K562 (cell line): ENCODE measurements around the gene SCYL1. TPM values are rescaled to one million over a fixed set of nuclear protein-coding genes. Genes with fewer than 3 reads are reported as not detected.

ENCODE experiments used
- FOXP1 ChIP-seq: sonication (generic); formaldehyde crosslinking; IDR thresholded peaks from 2 replicates; pipeline ENCODE4 v1.8.0; 2022; ENCODE audit warnings: mild to moderate bottlenecking, missing genetic modification reagents
- GABPA ChIP-seq: fragments of 200-800 bp; sonication (Bioruptor generic); conservative IDR thresholded peaks from 2 replicates; pipeline ENCODE4 v1.6.1; 2016; ENCODE audit warnings: low read depth, missing genetic modification characterization, missing compliant biosample characterization
- KAT2B ChIP-seq: IDR thresholded peaks from one replicate; pipeline ENCODE4 v1.6.1; 2012; ENCODE audit warnings: low read depth, mild to moderate bottlenecking, control low read depth, inconsistent platforms, low read length, moderate library complexity
- NBN ChIP-seq: fragments of 450-650 bp; IDR thresholded peaks from 2 replicates; pipeline ENCODE4 v1.6.1; 2016; ENCODE audit warnings: low read depth, mild to moderate bottlenecking
- POLR2AphosphoS2 ChIP-seq: IDR thresholded peaks from 2 replicates; pipeline ENCODE4 v1.6.1; 2012; ENCODE audit warnings: low read length, improper control_type of control experiment
- PTRF ChIP-seq: fragments of 450-650 bp; IDR thresholded peaks from 2 replicates; pipeline ENCODE4 v1.6.1; 2016; ENCODE audit warnings: mild to moderate bottlenecking, missing genetic modification characterization, missing compliant biosample characterization
- RFX7 ChIP-seq: fragments of 250-450 bp; sonication (Bioruptor Pico); IDR thresholded peaks from 2 replicates; pipeline ENCODE4 v1.5.1; 2021; ENCODE audit warnings: mild to moderate bottlenecking
- SP2 ChIP-seq: IDR thresholded peaks from 2 replicates; pipeline ENCODE4 v1.6.1; 2011; ENCODE audit warnings: mild to moderate bottlenecking, low read depth, low read length, moderate library complexity; ENCODE audit not compliant: poor library complexity, severe bottlenecking; ENCODE audit errors: extremely low read depth
- SRF ChIP-seq, 2 experiments: fragments of 250-450, 450-650 bp in 1 of 2; sonication (Bioruptor Pico) in 1 of 2; sonication (generic) in 1 of 2; formaldehyde crosslinking; IDR thresholded peaks; 2 replicates each; pipeline versions ENCODE4 v1.5.0 to v1.5.1; 2020 to 2022; ENCODE audit warnings: mild to moderate bottlenecking in 1 of 2, missing genetic modification reagents in 1 of 2
- ZNF184 ChIP-seq: sonication (generic); formaldehyde crosslinking; IDR thresholded peaks from 2 replicates; pipeline ENCODE4 v1.5.0; 2020; ENCODE audit warnings: missing genetic modification reagents
- ZNF57 ChIP-seq: fragments of 450-650 bp; formaldehyde crosslinking; IDR thresholded peaks from 2 replicates; pipeline ENCODE4 v1.4.0; 2020; ENCODE audit warnings: mild to moderate bottlenecking, moderate library complexity
- polyA plus RNA-seq, 8 experiments: library from polyadenylated mRNA; depleted of rRNA in 4 of 8; stranded (reverse) in 5 of 8; unstranded in 3 of 8; fragments of >200 nt; fragmentation: Nextera tagmentation in 2 of 8; fragmentation: Illumina TruSeq in 1 of 8; extraction: Ambion mirVana in 2 of 8; extraction: Trizol in 1 of 8; gene quantifications; 2 replicates each; pipeline versions ENCODE4 v1.2.1 to v1.2.3, GENCODE V29; 2011 to 2014; ENCODE audit warnings: inconsistent platforms in 1 of 8, missing spikeins in 1 of 8
- total RNA-seq, 7 experiments: library from RNA; depleted of rRNA in 6 of 7; stranded (reverse); fragments of >200 nt in 6 of 7; fragmentation: Illumina TruSeq in 2 of 7; extraction: Trizol in 2 of 7; gene quantifications; 2 replicates each; pipeline versions ENCODE4 v1.2.1 to v1.2.3, GENCODE V29; 2011 to 2021; ENCODE audit warnings: low replicate concordance in 1 of 7
- TF ChIP-seq, protein P1 (sequence below): fragments of 450-650 bp; IDR thresholded peaks from 2 replicates; pipeline ENCODE4 v1.6.1; 2016; ENCODE audit warnings: low read depth
- TF ChIP-seq, protein P2 (sequence below): IDR thresholded peaks from 2 replicates; pipeline ENCODE4 v1.6.1; 2016; ENCODE audit warnings: missing genetic modification characterization, missing compliant biosample characterization

SCYL1 gene
- total and polyA plus RNA-seq, 9 of the 15 experiments (the other 6 are each of a cell fraction or from before 2014, with no cell fraction given), result 1.9 to 145 (median 57.6) TPM

DNA sequence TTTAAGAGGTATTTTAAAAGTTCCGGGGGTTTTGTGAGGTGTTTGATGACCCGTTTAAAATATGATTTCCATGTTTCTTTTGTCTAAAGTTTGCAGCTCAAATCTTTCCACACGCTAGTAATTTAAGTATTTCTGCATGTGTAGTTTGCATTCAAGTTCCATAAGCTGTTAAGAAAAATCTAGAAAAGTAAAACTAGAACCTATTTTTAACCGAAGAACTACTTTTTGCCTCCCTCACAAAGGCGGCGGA lies 26.2 kb upstream of the SCYL1 start (continued):
- TF ChIP-seq, protein P1, sequence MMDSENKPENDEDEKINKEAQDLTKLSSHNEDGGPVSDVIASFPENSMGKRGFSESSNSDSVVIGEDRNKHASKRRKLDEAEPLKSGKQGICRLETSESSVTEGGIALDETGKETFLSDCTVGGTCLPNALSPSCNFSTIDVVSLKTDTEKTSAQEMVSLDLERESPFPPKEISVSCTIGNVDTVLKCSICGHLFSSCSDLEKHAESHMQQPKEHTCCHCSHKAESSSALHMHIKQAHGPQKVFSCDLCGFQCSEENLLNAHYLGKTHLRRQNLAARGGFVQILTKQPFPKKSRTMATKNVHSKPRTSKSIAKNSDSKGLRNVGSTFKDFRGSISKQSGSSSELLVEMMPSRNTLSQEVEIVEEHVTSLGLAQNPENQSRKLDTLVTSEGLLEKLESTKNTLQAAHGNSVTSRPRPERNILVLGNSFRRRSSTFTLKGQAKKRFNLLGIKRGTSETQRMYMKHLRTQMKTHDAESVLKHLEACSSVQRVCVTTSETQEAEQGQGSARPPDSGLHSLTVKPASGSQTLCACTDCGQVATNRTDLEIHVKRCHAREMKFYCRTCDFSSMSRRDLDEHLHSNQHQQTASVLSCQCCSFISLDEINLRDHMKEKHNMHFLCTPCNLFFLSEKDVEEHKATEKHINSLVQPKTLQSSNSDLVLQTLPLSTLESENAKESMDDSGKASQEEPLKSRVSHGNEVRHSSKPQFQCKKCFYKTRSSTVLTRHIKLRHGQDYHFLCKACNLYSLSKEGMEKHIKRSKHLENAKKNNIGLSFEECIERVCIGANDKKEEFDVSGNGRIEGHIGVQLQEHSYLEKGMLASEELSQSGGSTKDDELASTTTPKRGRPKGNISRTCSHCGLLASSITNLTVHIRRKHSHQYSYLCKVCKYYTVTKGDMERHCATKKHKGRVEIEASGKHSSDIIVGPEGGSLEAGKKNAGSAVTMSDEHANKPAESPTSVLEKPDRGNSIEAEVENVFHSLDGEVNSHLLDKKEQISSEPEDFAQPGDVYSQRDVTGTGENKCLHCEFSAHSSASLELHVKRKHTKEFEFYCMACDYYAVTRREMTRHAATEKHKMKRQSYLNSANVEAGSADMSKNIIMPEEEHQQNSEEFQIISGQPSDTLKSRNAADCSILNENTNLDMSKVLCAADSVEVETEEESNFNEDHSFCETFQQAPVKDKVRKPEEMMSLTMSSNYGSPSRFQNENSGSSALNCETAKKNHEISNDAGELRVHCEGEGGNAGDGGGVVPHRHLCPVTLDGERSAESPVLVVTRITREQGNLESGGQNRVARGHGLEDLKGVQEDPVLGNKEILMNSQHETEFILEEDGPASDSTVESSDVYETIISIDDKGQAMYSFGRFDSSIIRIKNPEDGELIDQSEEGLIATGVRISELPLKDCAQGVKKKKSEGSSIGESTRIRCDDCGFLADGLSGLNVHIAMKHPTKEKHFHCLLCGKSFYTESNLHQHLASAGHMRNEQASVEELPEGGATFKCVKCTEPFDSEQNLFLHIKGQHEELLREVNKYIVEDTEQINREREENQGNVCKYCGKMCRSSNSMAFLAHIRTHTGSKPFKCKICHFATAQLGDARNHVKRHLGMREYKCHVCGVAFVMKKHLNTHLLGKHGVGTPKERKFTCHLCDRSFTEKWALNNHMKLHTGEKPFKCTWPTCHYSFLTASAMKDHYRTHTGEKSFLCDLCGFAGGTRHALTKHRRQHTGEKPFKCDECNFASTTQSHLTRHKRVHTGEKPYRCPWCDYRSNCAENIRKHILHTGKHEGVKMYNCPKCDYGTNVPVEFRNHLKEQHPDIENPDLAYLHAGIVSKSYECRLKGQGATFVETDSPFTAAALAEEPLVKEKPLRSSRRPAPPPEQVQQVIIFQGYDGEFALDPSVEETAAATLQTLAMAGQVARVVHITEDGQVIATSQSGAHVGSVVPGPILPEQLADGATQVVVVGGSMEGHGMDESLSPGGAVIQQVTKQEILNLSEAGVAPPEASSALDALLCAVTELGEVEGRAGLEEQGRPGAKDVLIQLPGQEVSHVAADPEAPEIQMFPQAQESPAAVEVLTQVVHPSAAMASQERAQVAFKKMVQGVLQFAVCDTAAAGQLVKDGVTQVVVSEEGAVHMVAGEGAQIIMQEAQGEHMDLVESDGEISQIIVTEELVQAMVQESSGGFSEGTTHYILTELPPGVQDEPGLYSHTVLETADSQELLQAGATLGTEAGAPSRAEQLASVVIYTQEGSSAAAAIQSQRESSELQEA, result no peak
- TF ChIP-seq NBN (no peak), GABPA (tag) (no peak), KAT2B (no peak), FOXP1 (no peak), SRF (CRISPR knock-in tag; IDR thresholded peaks at IDR 0.05) (no peak), PTRF (tag) (no peak), ZNF57 (CRISPR knock-in tag) (no peak), SP2 (no peak), RFX7 (CRISPR knock-in tag) (no peak), ZNF184 (CRISPR knock-in tag) (no peak), POLR2AphosphoS2 (no peak)
- TF ChIP-seq, protein P2, sequence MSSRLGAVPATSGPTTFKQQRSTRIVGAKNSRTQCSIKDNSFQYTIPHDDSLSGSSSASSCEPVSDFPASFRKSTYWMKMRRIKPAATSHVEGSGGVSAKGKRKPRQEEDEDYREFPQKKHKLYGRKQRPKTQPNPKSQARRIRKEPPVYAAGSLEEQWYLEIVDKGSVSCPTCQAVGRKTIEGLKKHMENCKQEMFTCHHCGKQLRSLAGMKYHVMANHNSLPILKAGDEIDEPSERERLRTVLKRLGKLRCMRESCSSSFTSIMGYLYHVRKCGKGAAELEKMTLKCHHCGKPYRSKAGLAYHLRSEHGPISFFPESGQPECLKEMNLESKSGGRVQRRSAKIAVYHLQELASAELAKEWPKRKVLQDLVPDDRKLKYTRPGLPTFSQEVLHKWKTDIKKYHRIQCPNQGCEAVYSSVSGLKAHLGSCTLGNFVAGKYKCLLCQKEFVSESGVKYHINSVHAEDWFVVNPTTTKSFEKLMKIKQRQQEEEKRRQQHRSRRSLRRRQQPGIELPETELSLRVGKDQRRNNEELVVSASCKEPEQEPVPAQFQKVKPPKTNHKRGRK, result no peak
